Measurements from ENCODE around the gene CCL22. TPM values are rescaled to one million over a fixed set of nuclear protein-coding genes. Genes with fewer than 3 reads are reported as not detected.
"Not testable (repeated sequence)": the region's sequence is repeated elsewhere in the genome, so short reads cannot be mapped to it uniquely, and the experiment has no call there.

The CCL22 gene
- total and polyA plus RNA-seq, 4 donors: 0.08 to 0.29 (median 0.24) TPM; not detected in 1

DNA sequence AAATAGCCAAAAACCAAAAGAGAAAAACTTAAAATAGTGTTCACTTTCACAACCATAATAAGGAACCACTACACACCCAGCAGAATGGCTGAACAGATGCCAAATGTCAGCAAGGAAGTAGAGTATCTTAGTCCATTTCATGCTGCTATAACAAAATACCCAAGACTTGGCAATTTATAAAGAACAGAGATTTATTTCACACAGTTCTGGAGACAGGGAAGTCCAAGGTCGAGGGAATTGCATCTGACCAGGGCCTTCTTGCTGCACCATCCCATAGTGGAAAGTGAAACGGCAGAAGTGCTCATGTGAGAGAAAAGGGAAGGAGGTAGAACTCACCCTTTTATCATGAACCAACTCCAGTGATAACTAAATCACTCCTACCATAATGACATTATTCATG is 33.8 kb upstream of the CCL22 start:
- DNase-seq (no peak), ATAC-seq (ENCODE audit: low FRiP score) (no peak)
- intact Hi-C loops (cut with DNase I): no loop called here
- 77 to 78% methylated on average over 2 of the region's 2 CpGs for WGBS, 2 donors
- H3K27ac ChIP-seq (ENCODE audit: low read depth in 1 of 2, low read length in 2 of 2): no peak overlapping the region
- no peaks in the 10 kb centered on the region for H3K27me3 ChIP-seq (ENCODE audit: control insufficient read depth in 1 of 2, insufficient read depth in 2 of 2, low read length in 1 of 2)
- no peaks in the 10 kb centered on the region for H3K9me3 ChIP-seq (ENCODE audit: control insufficient read depth, low read length)
- no peaks in the 10 kb centered on the region for H3K36me3 ChIP-seq (ENCODE audit: control insufficient read depth in 1 of 2, insufficient read depth in 2 of 2, low read length in 1 of 2)
- H3K4me1 ChIP-seq (ENCODE audit: control insufficient read depth in 1 of 2, insufficient read depth in 2 of 2, low read length in 2 of 2): no peaks in the 10 kb centered on the region
- no peak overlapping the region for H3K4me3 ChIP-seq (ENCODE audit: low read length in 2 of 2)

DNA sequence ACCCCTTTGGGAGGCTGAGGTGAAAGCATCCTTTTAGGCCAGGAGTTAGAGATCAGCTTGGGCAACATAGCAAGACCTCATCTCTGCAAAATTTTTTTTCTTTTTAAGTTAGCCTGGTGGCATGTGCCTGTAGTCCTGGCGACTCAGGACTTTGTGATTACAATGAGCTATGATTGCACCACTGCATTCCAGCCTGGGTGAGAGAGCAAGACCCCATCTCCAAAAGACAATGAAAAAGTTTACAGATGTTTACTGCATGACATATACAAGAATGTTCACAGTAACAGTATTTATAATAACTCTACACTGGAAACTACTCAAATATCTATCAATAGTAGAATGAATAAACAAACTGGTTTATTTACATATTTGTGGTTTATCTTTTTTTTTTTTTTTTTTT is 33.1 kb upstream of the CCL22 start:
- Histone ChIP-seq H3K27me3 (ENCODE audit: control insufficient read depth in 1 of 2, insufficient read depth in 2 of 2, low read length in 1 of 2) (no peaks in the 10 kb centered on the region), H3K4me3 (ENCODE audit: low read length in 2 of 2) (no peak overlapping the region), H3K36me3 (ENCODE audit: control insufficient read depth in 1 of 2, insufficient read depth in 2 of 2, low read length in 1 of 2) (no peaks in the 10 kb centered on the region), H3K27ac (ENCODE audit: low read depth in 1 of 2, low read length in 2 of 2) (no peak overlapping the region), H3K9me3 (ENCODE audit: control insufficient read depth, low read length) (no peaks in the 10 kb centered on the region), H3K4me1 (ENCODE audit: control insufficient read depth in 1 of 2, insufficient read depth in 2 of 2, low read length in 2 of 2) (peaks cover 0 to 2% of the 10 kb centered on the region in 2 donors)
- ATAC-seq (ENCODE audit: low FRiP score) (no peak), DNase-seq (no peak)
- intact Hi-C loops (cut with DNase I): no loop called here
- WGBS, 2 donors: 79 to 82% methylated on average over 1 of the region's 1 CpG

DNA sequence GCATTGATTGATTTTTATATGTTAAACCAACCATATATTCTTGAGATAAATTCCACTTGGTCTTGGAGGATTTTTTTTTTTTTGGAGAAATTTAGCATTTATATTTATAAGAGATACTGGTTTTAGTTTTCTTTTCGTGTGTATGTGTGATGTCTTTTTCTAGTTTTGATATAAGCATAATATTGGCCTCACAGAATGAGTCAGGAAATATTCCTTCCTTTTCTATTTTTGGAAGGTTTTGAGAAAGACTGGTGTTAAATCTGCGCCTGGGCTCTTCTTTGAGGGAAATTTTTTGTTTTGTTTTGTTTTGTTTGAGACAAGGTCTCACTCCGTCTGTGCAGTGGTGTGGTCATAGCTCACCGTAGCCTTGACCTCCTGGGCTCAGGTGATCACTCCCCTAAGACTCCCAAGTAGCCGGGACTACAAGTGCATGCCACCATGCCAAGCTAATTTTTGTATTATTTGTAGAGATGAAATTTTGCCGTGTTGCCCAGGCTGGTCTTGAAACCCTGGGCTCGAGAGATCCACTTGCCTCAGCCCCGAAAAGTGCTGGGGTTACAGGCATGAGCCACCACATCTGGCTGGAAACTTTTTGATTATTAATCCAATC is 28.8 kb upstream of the CCL22 start:
- 36 to 37% methylated on average over 8 of the region's 8 CpGs for WGBS, 2 donors
- Histone ChIP-seq H3K4me1 (ENCODE audit: control insufficient read depth in 1 of 2, insufficient read depth in 2 of 2, low read length in 2 of 2) (peaks cover 0 to 2% of the 10 kb centered on the region in 2 donors), H3K9me3 (ENCODE audit: control insufficient read depth, low read length) (peaks cover 2% of the 10 kb centered on the region), H3K27ac (ENCODE audit: low read depth in 1 of 2, low read length in 2 of 2) (no peak overlapping the region), H3K4me3 (ENCODE audit: low read length in 2 of 2) (no peak overlapping the region), H3K36me3 (ENCODE audit: control insufficient read depth in 1 of 2, insufficient read depth in 2 of 2, low read length in 1 of 2) (no peaks in the 10 kb centered on the region), H3K27me3 (ENCODE audit: control insufficient read depth in 1 of 2, insufficient read depth in 2 of 2, low read length in 1 of 2) (no peaks in the 10 kb centered on the region)
- no peak for ATAC-seq (ENCODE audit: low FRiP score)
- intact Hi-C loops (cut with DNase I): no loop called here
- no peak for DNase-seq

DNA sequence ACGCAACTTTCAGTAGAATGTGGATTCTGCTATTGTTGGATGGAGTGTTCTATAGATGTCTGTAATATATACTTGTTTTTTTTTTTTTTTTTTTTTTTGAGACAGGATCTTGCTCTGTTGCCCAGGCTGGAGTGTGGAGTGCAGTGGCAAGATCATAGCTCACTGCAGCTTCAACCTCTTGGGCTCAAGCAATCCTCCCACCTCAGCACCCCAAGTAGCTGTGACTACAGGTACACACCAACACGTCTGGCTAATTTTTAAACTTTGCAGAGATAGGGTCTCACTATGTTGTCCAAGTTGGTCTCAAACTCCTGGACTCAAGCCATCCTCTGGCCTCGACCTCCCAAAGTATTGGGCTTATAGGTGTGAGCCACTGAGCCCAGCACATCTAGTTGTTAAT is 27.2 kb upstream of the CCL22 start:
- ATAC-seq (ENCODE audit: low FRiP score) (no peak), DNase-seq (no peak)
- intact Hi-C loops (cut with DNase I): no loop called here
- H3K4me1 ChIP-seq (ENCODE audit: control insufficient read depth in 1 of 2, insufficient read depth in 2 of 2, low read length in 2 of 2): peaks cover 0 to 2% of the 10 kb centered on the region in 2 donors
- no peaks in the 10 kb centered on the region for H3K36me3 ChIP-seq (ENCODE audit: control insufficient read depth in 1 of 2, insufficient read depth in 2 of 2, low read length in 1 of 2)
- WGBS, 2 donors: 81 to 83% methylated on average over 3 of the region's 3 CpGs
- peaks cover 2% of the 10 kb centered on the region for H3K9me3 ChIP-seq (ENCODE audit: control insufficient read depth, low read length)
- no peaks in the 10 kb centered on the region for H3K27me3 ChIP-seq (ENCODE audit: control insufficient read depth in 1 of 2, insufficient read depth in 2 of 2, low read length in 1 of 2)
- no peak overlapping the region for H3K27ac ChIP-seq (ENCODE audit: low read depth in 1 of 2, low read length in 2 of 2)
- H3K4me3 ChIP-seq (ENCODE audit: low read length in 2 of 2): no peak overlapping the region

DNA sequence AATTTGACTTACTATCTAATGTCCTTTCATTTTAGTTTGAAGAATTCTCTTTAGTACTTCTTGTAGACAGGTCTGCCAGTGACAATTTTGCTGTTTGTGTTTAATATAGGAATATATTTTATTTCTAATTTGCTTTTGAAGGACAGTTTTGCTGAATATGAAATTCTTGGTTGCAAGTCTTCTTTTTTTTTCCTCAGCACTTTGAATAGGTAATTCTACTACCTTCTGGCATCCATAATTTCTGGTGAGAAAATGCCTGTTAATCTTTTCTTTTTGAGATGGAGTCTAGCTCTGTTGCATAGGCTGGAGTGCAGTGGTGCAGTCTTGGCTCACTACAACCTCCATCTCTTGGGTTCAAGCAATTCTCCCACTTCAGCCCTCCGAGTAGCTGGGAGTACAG is 25.2 kb upstream of the CCL22 start:
- peaks cover 2% of the 10 kb centered on the region for H3K9me3 ChIP-seq (ENCODE audit: control insufficient read depth, low read length)
- intact Hi-C loops (cut with DNase I): no loop called here
- no peak for DNase-seq
- no peaks in the 10 kb centered on the region for H3K36me3 ChIP-seq (ENCODE audit: control insufficient read depth in 1 of 2, insufficient read depth in 2 of 2, low read length in 1 of 2)
- H3K4me1 ChIP-seq (ENCODE audit: control insufficient read depth in 1 of 2, insufficient read depth in 2 of 2, low read length in 2 of 2): peaks cover 0 to 2% of the 10 kb centered on the region in 2 donors
- ATAC-seq (ENCODE audit: low FRiP score): no peak
- no peak overlapping the region for H3K27ac ChIP-seq (ENCODE audit: low read depth in 1 of 2, low read length in 2 of 2)
- no peak overlapping the region for H3K4me3 ChIP-seq (ENCODE audit: low read length in 2 of 2)
- WGBS, 2 donors: 90 to 94% methylated on average over 1 of the region's 1 CpG
- no peaks in the 10 kb centered on the region for H3K27me3 ChIP-seq (ENCODE audit: control insufficient read depth in 1 of 2, insufficient read depth in 2 of 2, low read length in 1 of 2)

DNA sequence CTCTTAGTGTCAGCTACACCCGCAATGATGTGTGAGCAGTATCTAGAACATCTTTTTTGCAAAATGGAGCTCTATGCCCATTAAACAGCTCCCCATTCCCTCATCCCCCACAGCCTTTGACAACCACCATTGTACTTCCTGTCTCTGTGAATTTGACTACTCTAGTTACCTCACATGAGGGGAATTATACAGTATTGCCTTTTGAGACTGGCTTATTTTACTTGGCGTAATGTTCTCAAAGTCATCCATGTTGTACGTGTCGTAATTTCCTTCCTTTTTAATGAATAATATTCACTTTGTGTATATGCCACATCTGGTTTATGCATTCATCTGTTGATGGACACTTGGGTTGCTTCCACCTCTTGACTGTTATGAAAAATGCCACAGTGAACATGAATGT is 23.2 kb upstream of the CCL22 start:
- H3K27me3 ChIP-seq (ENCODE audit: control insufficient read depth in 1 of 2, insufficient read depth in 2 of 2, low read length in 1 of 2): no peaks in the 10 kb centered on the region
- peaks cover 2% of the 10 kb centered on the region for H3K9me3 ChIP-seq (ENCODE audit: control insufficient read depth, low read length)
- H3K36me3 ChIP-seq (ENCODE audit: control insufficient read depth in 1 of 2, insufficient read depth in 2 of 2, low read length in 1 of 2): no peaks in the 10 kb centered on the region
- DNase-seq: no peak
- no peaks in the 10 kb centered on the region for H3K4me1 ChIP-seq (ENCODE audit: control insufficient read depth in 1 of 2, insufficient read depth in 2 of 2, low read length in 2 of 2)
- intact Hi-C loops (cut with DNase I): no loop called here
- WGBS, 2 donors: 63% methylated on average over 4 of the region's 4 CpGs
- no peak overlapping the region for H3K27ac ChIP-seq (ENCODE audit: low read depth in 1 of 2, low read length in 2 of 2)
- ATAC-seq (ENCODE audit: low FRiP score): no peak
- no peak overlapping the region for H3K4me3 ChIP-seq (ENCODE audit: low read length in 2 of 2)

DNA sequence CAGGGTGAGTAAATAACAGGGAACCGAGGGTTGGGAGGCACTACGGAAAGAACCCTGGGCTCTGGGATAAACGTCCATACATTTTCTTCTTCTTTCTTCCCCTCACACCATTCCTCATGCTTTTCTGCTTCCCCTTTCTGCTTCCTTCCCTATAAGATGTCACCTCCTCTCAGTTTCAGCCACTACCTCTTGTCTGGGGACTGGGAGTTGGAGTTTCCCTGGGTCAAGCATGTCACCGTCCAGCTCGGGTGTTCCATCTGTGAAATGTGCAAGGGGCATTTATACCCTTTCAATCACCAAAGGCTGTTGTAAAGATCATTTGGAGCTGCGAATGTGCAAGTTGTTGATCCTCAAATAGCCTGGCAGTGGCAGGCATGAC is 17.5 kb upstream of the CCL22 start:
- Histone ChIP-seq H3K9me3 (ENCODE audit: control insufficient read depth, low read length) (no peaks in the 10 kb centered on the region), H3K4me3 (ENCODE audit: low read length in 2 of 2) (no peak overlapping the region), H3K4me1 (ENCODE audit: control insufficient read depth in 1 of 2, insufficient read depth in 2 of 2, low read length in 2 of 2) (no peaks in the 10 kb centered on the region), H3K27ac (ENCODE audit: low read depth in 1 of 2, low read length in 2 of 2) (no peak overlapping the region), H3K27me3 (ENCODE audit: control insufficient read depth in 1 of 2, insufficient read depth in 2 of 2, low read length in 1 of 2) (no peaks in the 10 kb centered on the region), H3K36me3 (ENCODE audit: control insufficient read depth in 1 of 2, insufficient read depth in 2 of 2, low read length in 1 of 2) (no peaks in the 10 kb centered on the region)
- 92% methylated on average over 6 of the region's 6 CpGs for WGBS, 2 donors
- intact Hi-C loops (cut with DNase I): no loop called here
- no peak for DNase-seq
- ATAC-seq (ENCODE audit: low FRiP score): no peak

DNA sequence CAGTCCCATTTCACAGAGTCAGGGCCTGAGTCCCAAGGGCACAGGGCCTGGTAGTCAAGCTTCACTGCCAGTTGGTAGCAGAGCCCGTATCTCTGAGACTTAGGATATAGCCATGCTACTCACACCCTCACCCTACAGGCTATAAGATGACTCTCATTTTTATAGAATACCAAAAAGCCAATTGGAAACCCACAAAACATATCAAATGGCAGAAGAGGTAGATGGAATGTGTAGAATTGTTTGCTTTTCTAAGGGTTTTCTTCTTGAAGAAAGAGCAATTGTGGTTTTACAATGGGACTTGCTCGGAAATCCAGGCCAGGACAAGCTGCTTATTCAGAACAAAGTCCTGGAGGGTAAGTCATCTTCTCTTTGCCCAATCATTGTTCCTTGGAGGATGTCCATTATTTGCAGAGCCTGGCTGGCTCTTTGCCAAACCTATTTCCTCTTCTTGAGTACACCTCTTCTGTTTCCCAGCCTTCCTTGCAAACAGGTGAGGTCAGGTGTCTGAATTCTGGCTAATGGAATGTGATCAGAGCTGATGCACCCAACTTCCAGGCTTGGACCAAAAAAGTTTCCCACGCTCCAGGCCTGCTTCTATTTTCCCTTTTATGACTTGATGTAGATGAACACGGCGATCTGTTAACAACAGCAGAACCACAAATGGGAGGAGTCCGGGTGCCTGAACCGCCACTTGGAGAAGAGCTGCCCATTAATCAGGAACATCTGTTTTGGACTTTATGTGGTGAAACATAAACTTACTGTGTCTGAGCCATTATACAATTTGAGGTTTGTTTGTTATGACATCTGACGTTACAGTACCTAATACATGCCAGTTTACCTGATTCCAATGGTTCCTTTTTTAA is 16.9 kb upstream of the CCL22 start:
- Histone ChIP-seq H3K4me3 (ENCODE audit: low read length in 2 of 2) (no peak overlapping the region), H3K27me3 (ENCODE audit: control insufficient read depth in 1 of 2, insufficient read depth in 2 of 2, low read length in 1 of 2) (no peaks in the 10 kb centered on the region), H3K27ac (ENCODE audit: low read depth in 1 of 2, low read length in 2 of 2) (no peak overlapping the region), H3K9me3 (ENCODE audit: control insufficient read depth, low read length) (no peaks in the 10 kb centered on the region), H3K4me1 (ENCODE audit: control insufficient read depth in 1 of 2, insufficient read depth in 2 of 2, low read length in 2 of 2) (no peaks in the 10 kb centered on the region), H3K36me3 (ENCODE audit: control insufficient read depth in 1 of 2, insufficient read depth in 2 of 2, low read length in 1 of 2) (no peaks in the 10 kb centered on the region)
- intact Hi-C loops (cut with DNase I): no loop called here
- DNase-seq (no peak), ATAC-seq (ENCODE audit: low FRiP score) (no peak)
- 85 to 87% methylated on average over 8 of the region's 8 CpGs for WGBS, 2 donors

DNA sequence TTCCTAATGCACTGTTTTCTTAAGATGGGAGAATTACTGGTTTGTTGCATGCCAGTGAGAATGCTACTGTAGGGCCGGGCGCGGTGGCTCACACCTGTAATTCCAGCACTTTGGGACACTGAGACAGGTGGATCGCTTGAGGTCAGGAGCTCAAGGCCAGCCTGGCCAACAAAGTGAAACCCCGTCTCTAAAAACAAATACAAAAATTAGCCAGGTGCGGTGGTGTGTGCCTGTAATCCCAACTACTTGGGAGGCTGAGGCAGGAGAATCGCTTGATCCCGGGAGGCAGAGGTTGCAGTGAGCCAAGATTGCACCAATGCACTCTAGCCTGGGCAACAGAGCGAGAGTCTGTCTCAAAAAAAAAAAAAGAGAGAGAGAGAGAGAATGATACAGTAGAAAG is 16.0 kb upstream of the CCL22 start:
- H3K9me3 ChIP-seq (ENCODE audit: control insufficient read depth, low read length); ATAC-seq (ENCODE audit: low FRiP score); DNase-seq; H3K4me1 ChIP-seq (ENCODE audit: control insufficient read depth in 1 of 2, insufficient read depth in 2 of 2, low read length in 2 of 2); H3K27me3 ChIP-seq (ENCODE audit: control insufficient read depth in 1 of 2, insufficient read depth in 2 of 2, low read length in 1 of 2); intact Hi-C loops (cut with DNase I); H3K27ac ChIP-seq (ENCODE audit: low read depth in 1 of 2, low read length in 2 of 2); H3K4me3 ChIP-seq (ENCODE audit: low read length in 2 of 2); H3K36me3 ChIP-seq (ENCODE audit: control insufficient read depth in 1 of 2, insufficient read depth in 2 of 2, low read length in 1 of 2): not testable (repeated sequence)
- WGBS, 2 donors: 92 to 97% methylated on average over 9 of the region's 9 CpGs

All from aorta (tissue), 5 donors.